Measurements from ENCODE around the gene RARA.

DNA sequence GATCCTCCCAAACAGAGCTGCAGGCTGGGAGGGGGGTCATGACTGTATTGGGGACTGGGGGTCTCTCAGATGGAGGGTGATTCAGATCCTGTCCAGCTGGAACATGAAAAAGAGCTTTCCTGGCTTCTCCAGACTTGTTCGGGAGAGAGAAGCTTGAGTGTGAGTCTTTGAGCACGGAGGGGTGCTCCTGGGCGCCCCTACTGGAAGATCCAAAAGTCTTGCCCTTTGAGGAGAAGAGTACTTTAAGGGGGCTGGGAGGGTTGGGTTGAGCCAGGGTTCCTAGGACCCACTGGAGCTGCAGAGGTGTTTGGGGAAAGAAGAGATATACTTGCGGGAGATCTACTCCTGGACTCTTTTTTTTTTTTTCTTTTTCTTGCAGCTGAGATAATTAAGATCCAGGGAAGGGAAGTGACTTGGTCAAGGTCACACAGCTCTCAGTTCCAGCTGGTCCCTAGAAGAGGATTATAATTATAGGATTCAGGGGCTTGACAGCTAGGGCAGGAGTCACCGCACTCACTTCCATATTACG, 8.4 kb downstream of the RARA start:
- TF ChIP-seq, protein P1, sequence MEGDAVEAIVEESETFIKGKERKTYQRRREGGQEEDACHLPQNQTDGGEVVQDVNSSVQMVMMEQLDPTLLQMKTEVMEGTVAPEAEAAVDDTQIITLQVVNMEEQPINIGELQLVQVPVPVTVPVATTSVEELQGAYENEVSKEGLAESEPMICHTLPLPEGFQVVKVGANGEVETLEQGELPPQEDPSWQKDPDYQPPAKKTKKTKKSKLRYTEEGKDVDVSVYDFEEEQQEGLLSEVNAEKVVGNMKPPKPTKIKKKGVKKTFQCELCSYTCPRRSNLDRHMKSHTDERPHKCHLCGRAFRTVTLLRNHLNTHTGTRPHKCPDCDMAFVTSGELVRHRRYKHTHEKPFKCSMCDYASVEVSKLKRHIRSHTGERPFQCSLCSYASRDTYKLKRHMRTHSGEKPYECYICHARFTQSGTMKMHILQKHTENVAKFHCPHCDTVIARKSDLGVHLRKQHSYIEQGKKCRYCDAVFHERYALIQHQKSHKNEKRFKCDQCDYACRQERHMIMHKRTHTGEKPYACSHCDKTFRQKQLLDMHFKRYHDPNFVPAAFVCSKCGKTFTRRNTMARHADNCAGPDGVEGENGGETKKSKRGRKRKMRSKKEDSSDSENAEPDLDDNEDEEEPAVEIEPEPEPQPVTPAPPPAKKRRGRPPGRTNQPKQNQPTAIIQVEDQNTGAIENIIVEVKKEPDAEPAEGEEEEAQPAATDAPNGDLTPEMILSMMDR (conservative IDR thresholded peaks at IDR 0.05; ENCODE audit: low read depth, low read length): peak; percentile 44
- TF ChIP-seq EZH2 (IDR thresholded peaks at IDR 0.05; ENCODE audit: borderline replicate concordance, low read depth, low read length, poor library complexity, severe bottlenecking): no peak

Measured in A673 (cell line).